HL-60 (cell line): ENCODE measurements around the gene DENND1C.

ENCODE experiments used
- CTCF ChIP-seq: IDR thresholded peaks from one replicate; pipeline ENCODE4 v1.5.1; 2011; ENCODE audit warnings: low read length, control low read depth, inconsistent platforms; ENCODE audit not compliant: insufficient read depth
- GABPA ChIP-seq: IDR thresholded peaks from 2 replicates; pipeline ENCODE4 v1.6.1; 2012; ENCODE audit warnings: low read depth
- POLR2AphosphoS5 ChIP-seq: IDR thresholded peaks from 2 replicates; pipeline ENCODE4 v1.6.1; 2012; ENCODE audit warnings: low read depth
- REST ChIP-seq: IDR thresholded peaks from 2 replicates; pipeline ENCODE4 v1.6.1; 2012; ENCODE audit warnings: low read depth; ENCODE audit not compliant: insufficient replicate concordance
- SPI1 ChIP-seq: IDR thresholded peaks from 2 replicates; pipeline ENCODE4 v1.6.1; 2012; ENCODE audit warnings: low read depth, mild to moderate bottlenecking, borderline replicate concordance

GRCh38 chr19:6479836-6480398, 1.7 kb downstream of the DENND1C start:
- TF ChIP-seq CTCF (no peak), POLR2AphosphoS5 (no peak), REST (no peak), GABPA (no peak), SPI1 (no peak)
